ENCODE results near the gene IWS1.

The IWS1 gene

DNA sequence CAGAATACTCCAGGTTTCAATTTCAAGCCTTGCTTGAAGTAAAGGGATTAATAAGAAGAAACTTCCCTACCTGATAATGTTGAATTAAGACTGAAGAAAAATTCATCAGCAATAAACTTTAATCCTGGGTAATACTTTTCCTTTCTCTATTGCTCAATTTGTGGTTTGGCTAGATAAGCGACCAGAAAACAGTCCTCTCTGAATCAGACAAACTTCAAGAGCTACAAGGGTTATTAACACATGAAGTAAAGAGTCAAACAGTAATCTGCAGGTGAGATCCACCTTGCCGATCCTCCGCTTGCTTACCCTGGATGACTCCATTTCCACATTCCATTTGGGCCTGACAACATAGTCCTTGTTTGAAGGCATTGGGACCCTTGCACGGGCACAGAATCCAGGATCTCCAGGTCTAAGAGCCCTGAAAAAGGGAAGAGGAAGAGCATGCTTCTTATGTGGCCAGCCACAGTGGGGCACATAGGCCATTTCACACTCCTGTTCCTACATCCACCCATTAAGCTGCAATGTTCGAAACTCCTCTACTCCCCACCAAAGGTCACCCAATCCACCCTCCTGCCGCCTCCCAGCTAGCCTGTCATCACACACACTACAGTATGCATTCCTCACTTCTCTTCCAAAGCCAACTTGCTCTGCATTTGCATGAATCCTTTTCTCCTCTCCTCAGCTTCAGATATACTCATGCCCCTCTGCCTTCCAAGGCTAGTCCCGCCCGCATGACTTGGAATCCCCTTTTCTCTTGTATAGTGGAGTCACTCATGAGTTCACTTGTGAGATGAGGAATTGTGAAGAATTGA, 39.8 kb downstream of the IWS1 start:
- DNase-seq, result no peak

GRCh38 chr2:127485694-127486071, 40.6 kb downstream of the IWS1 start:
- DNase-seq, result no peak

GRCh38 chr2:127485051-127485693, 41.1 kb downstream of the IWS1 start:
- no peak for DNase-seq

- DNase-seq, result no peak
Measured at GRCh38 chr2:127482031-127482430, 44.3 kb downstream of the IWS1 start.

- DNase-seq, result no peak
Measured at GRCh38 chr2:127479866-127480743, 46.2 kb downstream of the IWS1 start.

DNA sequence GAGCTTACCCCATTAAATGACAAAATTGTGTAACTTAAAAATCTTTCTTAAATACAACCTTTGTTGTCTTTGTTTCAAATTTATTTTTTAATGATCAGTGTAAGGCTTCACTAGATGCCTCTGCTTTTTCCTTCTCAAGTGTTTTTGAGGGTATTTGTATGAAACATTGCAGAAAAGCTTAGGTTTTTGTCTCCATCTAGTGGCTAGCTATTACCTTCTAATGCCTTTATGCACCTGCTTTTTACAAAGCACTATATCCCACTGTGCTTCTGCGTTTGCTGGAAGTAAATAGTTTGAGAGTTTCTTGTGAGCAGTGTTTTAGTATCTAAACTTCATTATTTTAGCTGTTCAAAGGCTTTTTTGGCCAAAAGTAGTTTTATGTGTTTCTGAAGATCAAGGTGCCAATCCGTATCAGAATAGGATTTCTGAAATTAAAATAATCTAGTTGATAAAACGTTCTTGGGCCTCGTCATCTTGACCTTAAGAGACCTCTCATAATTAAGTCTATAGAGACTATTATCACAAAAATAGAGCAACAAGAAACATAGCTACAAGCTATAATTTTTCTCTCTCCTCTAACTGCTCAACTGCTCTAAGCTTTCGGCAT, 47.0 kb downstream of the IWS1 start:
- DNase-seq, result no peak

DNA sequence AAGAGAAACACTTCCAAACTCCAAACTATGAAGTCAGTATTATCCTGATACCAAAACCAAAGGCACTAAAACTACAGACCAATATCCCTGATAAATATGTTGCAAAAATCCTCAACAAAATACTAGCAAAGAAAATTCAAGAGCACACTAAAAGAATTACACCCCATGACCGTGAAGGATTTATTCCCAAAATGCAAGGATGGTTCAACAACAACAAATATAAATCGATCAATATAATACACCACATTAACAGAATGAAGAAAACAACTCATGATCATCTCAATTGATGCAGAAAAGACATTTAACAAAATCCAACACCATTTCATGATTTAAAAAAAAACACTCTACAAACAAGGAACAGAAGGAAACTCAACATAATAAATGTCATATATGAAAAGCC, 50.5 kb downstream of the IWS1 start:
- no peak for DNase-seq

- no peak for DNase-seq
Measured at GRCh38 chr2:127472268-127472667, 54.0 kb downstream of the IWS1 start.

DNA sequence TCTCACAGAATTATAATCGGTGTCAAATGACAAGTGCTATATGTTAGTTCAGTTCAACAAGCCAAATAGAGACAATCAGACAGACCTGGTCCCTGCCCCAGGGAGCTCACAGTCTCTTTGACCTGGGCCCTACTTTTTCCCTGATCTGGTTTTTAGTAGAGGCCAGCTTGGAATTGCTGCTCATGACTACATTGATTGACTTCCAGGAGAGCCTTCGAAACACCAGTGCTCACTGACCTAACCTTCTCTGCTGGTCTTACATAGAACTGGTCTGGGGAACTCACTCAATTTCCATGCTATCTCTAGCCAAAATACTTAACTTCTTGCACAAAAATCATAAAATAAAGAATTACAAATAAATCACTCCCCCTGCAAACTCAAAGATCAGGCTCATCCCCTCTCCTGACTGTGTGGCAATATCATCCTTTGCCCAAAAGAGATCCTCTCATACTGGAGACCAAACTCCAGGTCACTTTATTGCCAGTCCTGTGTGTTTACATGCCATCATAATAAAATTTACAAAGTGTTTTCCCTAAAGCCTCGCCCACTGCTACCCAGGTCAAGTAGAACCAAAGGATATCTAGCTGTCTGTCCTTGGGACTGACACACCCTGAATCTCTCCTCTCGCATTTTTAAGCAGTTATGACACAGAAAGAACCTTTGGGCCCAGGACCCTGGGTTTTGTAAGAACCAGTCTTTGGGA, 54.9 kb downstream of the IWS1 start:
- DNase-seq, result no peak

DNA sequence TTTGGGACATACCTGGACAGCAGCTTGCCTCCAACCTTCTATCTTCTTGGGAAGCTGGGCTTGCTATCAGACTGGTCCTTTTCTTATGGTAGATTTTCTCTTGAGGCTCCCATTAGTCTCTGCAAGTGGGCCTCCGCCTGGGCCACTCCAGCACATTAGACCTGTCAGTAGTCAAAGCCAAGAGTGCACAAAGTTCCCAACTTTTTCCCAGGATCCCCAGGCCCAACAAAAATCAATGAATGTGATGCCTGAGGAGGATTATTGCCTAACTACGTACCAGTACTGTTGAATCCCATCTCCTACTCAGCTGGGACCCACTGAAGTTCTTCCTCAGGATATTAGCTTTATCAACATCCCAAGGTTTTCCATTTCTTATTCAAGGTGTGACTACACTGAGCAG, 56.3 kb downstream of the IWS1 start:
- no peak for DNase-seq

- DNase-seq, result no peak
Measured at GRCh38 chr2:127469051-127469450, 57.2 kb downstream of the IWS1 start.

DNA sequence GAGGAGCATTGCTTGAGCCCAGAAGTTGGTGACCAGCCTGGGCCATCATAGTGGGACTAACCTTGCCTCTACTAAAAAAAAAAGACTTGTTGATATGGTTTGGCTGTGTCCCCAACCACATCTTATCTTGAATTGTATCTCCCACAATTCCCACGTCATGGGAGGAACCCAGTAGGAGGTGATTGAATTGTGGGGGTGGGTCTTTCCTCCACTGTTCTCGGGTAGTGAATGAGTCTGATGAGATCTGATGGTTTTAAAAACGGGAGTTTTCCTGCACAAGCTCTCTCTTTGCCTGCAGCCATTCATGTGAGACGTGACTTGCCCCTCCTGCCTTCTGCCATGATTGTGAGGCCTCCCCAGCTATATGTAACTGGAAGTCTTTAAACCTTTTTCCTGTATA, 61.0 kb downstream of the IWS1 start:
- DNase-seq, result peak in 1 of 2 experiments; percentile 11

DNA sequence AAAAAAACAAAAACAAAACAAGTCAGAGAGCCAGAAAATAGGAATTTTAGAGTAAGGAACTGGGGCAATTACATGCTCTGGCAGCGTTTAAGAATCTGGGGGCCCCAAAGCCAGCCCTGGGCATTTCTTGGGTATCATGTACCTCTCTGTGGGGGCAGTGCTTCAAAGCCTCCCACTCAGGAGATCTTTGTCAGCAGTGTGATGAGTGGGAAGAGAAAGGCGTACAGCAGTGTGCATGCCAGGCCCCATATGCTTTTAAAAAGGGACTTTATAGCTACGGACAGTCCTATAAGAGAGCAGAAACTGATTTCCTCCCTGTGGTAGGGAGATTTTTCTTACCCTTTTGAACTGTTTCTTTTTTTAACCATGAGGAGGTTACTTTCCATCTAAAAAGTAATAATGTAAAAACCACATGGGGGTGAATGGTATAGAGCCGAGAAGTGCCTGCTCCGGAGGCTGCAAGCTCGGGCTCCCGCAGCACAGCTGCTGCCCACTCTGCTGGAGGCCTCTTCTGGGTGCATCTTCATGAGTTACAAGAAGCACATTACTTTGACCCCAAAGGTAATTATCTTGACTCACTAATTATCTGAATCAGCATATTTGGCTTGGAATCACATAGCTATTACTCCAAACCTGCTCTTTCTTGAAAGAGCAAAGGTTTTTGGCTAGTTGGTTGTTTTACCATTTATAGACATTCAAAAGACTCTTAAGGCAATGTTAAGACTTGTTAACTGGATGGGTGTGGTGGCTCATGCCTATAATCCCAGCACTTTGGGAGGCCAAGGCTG, 61.6 kb downstream of the IWS1 start:
- peak in 1 of 2 experiments; percentile 44 for DNase-seq

DNA sequence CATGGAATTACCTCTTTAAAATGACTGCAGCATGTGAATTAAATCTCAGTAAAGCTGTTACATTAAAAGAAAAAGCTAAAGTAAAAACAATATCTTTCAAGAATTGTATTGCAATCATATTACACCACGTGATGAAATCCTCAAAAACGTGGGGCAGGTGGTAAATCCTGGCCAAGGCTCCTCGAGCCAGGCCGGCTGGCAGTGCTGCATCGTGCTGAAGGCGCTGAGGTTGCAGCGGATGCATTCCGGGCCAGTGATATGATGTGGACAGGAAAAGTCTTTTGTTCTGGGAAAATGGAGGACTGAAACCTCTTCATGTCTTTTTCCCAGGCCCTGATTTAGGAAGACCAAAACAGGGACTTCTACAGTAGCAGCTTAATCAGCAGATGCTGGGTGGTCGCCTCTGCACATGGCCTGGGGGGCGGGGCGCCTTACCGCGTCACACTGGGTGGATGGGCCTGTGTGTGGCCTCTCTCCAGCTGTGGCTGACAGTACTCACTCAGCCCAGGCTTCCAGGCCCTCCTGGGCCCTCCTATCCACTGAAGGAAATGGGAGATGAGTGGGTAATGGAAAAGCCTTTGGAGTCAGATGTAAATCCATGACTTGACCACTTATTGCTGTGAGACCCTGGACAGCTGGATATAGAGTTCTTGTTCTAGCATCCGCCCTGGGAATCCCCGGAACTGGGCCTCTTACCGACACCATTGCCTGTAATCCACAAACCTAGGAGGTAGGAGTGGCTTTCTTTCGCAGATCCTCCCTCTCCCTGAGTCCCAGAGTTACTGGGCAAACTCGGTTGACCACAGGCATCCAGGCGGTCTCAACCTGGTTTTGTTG, 62.9 kb downstream of the IWS1 start:
- DNase-seq, result no peak

DNA sequence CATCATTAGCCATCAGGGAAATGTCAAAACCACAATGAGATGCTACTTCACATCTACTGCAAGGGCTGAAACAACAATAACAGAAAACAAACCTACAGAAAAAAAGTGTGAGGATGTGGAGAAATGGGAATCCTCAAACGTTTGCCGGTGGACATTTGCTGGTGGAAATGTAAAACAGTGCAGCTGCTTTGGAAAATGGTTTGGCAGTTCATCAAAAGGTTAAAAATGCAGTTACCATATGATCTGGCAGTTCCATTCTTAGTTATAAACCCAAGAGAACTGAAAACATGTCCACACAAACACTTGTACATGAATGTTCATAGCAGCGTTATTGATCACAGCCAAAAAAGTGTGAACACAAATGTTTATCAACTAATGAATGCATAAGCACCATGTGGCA, 63.8 kb downstream of the IWS1 start:
- DNase-seq, result no peak

DNA sequence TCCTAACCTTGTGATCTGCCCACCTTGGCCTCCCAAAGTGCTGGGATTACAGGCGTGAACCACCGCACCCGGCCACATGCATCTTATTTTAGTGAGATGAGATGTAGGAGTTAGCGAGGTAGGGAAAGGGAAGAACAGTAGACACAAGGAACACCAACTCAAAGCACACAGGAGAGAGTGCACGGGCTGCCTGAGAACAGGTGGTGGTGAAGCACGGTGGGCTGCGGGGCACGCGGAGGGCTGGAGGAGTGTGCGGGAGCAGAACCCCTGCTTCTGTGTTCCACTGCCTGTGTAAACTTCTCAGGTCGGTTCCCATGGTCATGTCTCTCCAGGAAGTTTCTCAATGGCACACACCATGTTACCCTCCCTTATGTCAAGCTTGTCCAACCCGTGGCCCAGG, 69.3 kb downstream of the IWS1 start:
- DNase-seq, result no peak

GRCh38 chr2:127455566-127456493, 70.5 kb downstream of the IWS1 start:
- no peak for DNase-seq

DNA sequence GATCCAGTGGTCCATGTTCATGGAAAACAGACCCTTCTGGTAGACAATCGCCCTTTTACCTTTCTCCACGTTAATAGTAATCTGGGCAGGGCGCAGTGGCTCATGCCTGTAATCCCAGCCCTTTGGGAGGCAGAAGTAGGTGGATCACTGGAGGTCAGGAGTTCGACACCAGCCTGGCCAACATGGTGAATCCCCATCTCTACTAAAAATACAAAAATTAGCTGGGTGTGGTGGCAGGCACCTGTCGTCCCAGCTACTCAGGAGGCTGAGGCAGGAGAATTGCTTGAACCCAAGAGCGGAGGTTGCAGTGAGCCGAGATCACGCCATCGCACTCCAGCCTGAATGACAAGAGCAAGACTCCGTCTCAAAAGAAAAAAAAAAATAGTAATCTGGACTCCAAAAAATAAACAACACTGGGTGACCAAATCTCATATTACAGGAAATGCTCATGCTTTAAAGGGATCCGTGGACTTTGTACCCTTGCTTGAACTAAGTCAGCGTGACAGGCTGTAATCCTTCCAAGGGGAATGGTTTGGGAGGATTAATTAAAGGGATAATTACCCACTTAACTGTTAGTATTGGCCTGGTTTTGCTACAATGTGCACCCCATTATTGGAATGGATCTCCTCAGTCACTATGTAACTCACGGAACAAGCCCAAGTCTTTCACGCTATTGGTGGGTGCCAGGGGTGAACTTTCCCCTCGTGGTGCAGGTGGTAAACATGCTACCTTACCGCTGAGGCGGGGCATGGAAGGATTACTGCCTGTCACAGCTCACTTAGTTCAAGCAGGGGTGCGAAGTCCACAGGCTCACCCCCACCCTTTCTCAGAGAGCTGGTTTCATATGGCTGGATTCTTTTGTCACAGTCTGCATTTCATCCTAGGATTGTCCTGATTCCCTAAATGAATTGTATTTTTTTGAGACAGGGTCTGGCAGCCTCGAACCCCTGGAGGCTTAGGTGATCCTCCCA, 71.4 kb downstream of the IWS1 start:
- DNase-seq, result no peak

Data from stimulated activated CD4-positive, alpha-beta T cell treated with anti-CD3 and anti-CD28 coated beads, Interleukin-4, amount 100 ng/mL, for 4 hours (primary cell).